Coronary artery (tissue), 2 donors: ENCODE measurements around the gene HCFC1R1.

Source experiments
- DNase-seq: peaks from one replicate; pipeline ENCODE4 v3.0.0-alpha.2; 2017; ENCODE audit warnings: low spot score
- H3K27ac ChIP-seq, 2 donors: fragments of 200-600 bp; sonication (generic); one replicate each; pipeline ENCODE4 v1.5.1; 2016 to 2019
- H3K4me3 ChIP-seq: fragments of 200-600 bp; sonication (generic); 2 replicates; pipeline ENCODE4 v1.5.1; 2016; ENCODE audit warnings: mild to moderate bottlenecking, moderate library complexity
- CTCF ChIP-seq: fragments of 200-600 bp; sonication (generic); IDR thresholded peaks from one replicate; pipeline ENCODE4 v1.5.1; 2019; ENCODE audit warnings: antibody characterized with exemption

HCFC1R1 gene

GRCh38 chr16:3066440-3066748 lies 42.7 kb upstream of the HCFC1R1 start:
- TF ChIP-seq CTCF: no peak
- Histone ChIP-seq H3K4me3 (peak overlapping the region; percentile 64), H3K27ac (peak overlapping the region in 1 of 2 donors; percentile 75)
- no peak for DNase-seq

DNA sequence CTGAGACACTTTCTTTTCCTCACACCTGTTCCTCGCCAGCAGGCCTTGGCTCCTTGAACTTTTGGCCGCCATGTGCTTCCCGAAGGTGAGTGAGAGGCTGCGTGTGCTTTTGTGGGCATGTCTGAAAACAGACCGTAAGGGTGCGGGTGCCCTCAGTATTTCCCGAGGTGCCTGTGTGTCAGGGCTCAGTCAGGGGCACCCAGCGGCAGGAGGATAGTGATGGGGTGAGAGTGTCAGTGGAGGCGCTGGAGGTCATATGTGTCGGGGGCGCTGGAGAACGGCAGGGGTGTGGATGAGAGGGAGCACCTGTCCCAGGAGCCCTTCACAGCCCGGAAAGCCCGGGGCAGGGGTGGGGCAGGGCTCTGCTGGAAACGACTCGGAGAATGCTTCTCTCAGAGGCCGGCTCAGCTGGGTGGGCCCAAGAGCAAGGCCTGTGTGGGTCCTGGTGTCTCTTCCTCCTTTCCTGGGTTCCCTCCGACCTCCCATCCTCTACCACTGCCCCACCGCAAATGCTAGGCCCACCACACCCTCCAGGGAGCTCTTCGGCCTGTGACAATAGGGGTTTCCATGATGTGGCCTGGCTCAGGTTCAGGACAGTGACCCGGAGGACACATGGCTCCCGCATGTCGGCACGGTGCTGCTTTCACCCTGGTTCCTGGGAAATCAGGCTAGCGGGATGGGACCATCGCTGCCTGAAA lies 42.1 kb upstream of the HCFC1R1 start:
- no peak for DNase-seq
- peak overlapping the region in 1 of 2 donors; percentile 75 for H3K27ac ChIP-seq
- no peak for TF ChIP-seq CTCF
- H3K4me3 ChIP-seq: peak overlapping the region; percentile 64

GRCh38 chr16:3065069-3065741 lies 41.5 kb upstream of the HCFC1R1 start, which contains the start of gene IL32:
TSS of gene IL32 (plus strand) at chr16:3065640. CDS start at chr16:3065812, 172 bp downstream.
- no peak for TF ChIP-seq CTCF
- no peak for DNase-seq
- H3K4me3 ChIP-seq: peak within 1 kb of the TSS; percentile 64
- H3K27ac ChIP-seq: peak within 1 kb of the TSS; percentile 12 to 75

GRCh38 chr16:3063625-3064386 lies 40.1 kb upstream of the HCFC1R1 start:
- TF ChIP-seq CTCF: no peak
- Histone ChIP-seq H3K4me3 (no peak overlapping the region), H3K27ac (no peak overlapping the region)
- no peak for DNase-seq

DNA sequence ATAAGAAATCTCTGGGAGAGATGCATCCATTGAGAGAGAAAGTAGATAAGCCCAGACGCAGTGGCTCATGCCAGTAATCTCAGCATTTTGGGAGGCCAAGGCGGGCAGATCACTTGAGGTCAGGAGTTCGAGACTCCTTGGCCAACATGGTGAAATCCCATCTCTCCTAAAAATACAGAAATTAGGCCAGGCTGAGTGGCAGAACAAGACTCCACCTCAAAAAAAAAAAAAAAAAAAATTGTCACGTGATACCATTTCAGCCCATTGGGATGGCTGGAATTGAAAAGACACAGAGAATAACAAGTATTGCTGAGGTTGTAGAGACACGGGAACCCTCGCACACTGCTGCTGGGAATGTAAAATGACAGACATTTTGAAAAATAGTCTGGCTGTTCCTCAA lies 38.8 kb upstream of the HCFC1R1 start:
- Histone ChIP-seq H3K4me3 (no peak overlapping the region), H3K27ac (no peak overlapping the region)
- no peak for TF ChIP-seq CTCF
- DNase-seq: no peak

- Histone ChIP-seq H3K4me3 (no peak overlapping the region), H3K27ac (no peak overlapping the region)
- no peak for TF ChIP-seq CTCF
- DNase-seq: no peak
Observed at GRCh38 chr16:3060339-3061127, 36.8 kb upstream of the HCFC1R1 start.
